H9 (cell line): Measurements from ENCODE around the gene TMEM217. TPM values are rescaled to one million over a fixed set of nuclear protein-coding genes. Genes with fewer than 3 reads are reported as not detected.

Experiments
- DNase-seq: peaks from one replicate; pipeline ENCODE4 v3.0.0-alpha.2; 2017
- H2AFZ ChIP-seq: one replicate; pipeline ENCODE4 v1.6.1; 2013; ENCODE audit warnings: mild to moderate bottlenecking, low read length, control low read depth, moderate library complexity
- H2AK5ac ChIP-seq: 2 replicates; pipeline ENCODE4 v1.6.1; 2013; ENCODE audit warnings: low read length, control low read depth, mixed read lengths; ENCODE audit not compliant: insufficient read length
- H2BK120ac ChIP-seq: one replicate; pipeline ENCODE4 v1.6.1; 2013; ENCODE audit warnings: low read depth, mild to moderate bottlenecking, low read length, control low read depth, inconsistent platforms; ENCODE audit not compliant: poor library complexity, severe bottlenecking
- H2BK12ac ChIP-seq: 2 replicates; pipeline ENCODE4 v1.6.1; 2013; ENCODE audit warnings: low read length, control low read depth, mixed read lengths, low read depth; ENCODE audit not compliant: insufficient read length
- H2BK15ac ChIP-seq: 2 replicates; pipeline ENCODE4 v1.6.1; 2013; ENCODE audit warnings: low read depth, low read length, control low read depth
- H2BK20ac ChIP-seq: one replicate; pipeline ENCODE4 v1.6.1; 2013; ENCODE audit warnings: low read depth, mild to moderate bottlenecking, low read length, control low read depth, inconsistent platforms; ENCODE audit not compliant: poor library complexity, severe bottlenecking
- H2BK5ac ChIP-seq: 2 replicates; pipeline ENCODE4 v1.6.1; 2013; ENCODE audit warnings: low read length, control low read depth, mixed read lengths; ENCODE audit not compliant: insufficient read length
- H3K14ac ChIP-seq: 2 replicates; pipeline ENCODE4 v1.6.1; 2013; ENCODE audit warnings: low read length, control low read depth; ENCODE audit not compliant: insufficient read depth
- H3K18ac ChIP-seq: 2 replicates; pipeline ENCODE4 v1.6.1; 2013; ENCODE audit warnings: low read depth, mild to moderate bottlenecking, mixed read lengths, low read length, control low read depth; ENCODE audit not compliant: insufficient read length
- H3K23ac ChIP-seq: 2 replicates; pipeline ENCODE4 v1.6.1; 2013; ENCODE audit warnings: low read length, control low read depth, mixed read lengths, low read depth; ENCODE audit not compliant: insufficient read length
- H3K23me2 ChIP-seq: 2 replicates; pipeline ENCODE4 v1.6.1; 2013; ENCODE audit warnings: low read depth, mild to moderate bottlenecking, mixed read lengths, low read length, control low read depth; ENCODE audit not compliant: insufficient read length, poor library complexity, severe bottlenecking
- H3K27ac ChIP-seq: 2 replicates; pipeline ENCODE4 v1.5.1; 2013; ENCODE audit warnings: low read length, control low read depth, mixed read lengths, low read depth; ENCODE audit not compliant: insufficient read length
- H3K27me3 ChIP-seq: 2 replicates; pipeline ENCODE4 v1.6.1; 2013; ENCODE audit warnings: low read length, control low read depth, inconsistent platforms; ENCODE audit not compliant: insufficient read depth
- H3K4ac ChIP-seq: 2 replicates; pipeline ENCODE4 v1.6.1; 2013; ENCODE audit warnings: low read depth, mild to moderate bottlenecking, control low read depth, inconsistent platforms, low read length, moderate library complexity
- H3K4me1 ChIP-seq: 2 replicates; pipeline ENCODE4 v1.6.1; 2013; ENCODE audit warnings: low read length, control low read depth, inconsistent platforms; ENCODE audit not compliant: insufficient read depth
- H3K4me2 ChIP-seq: 2 replicates; pipeline ENCODE4 v1.6.1; 2013; ENCODE audit warnings: low read length, control low read depth, mixed read lengths; ENCODE audit not compliant: insufficient read length, insufficient read depth
- H3K56ac ChIP-seq: 2 replicates; pipeline ENCODE4 v1.6.1; 2013; ENCODE audit warnings: low read depth, mild to moderate bottlenecking, mixed read lengths, low read length, control low read depth; ENCODE audit not compliant: insufficient read length
- H3K79me1 ChIP-seq: 2 replicates; pipeline ENCODE4 v1.6.1; 2013; ENCODE audit warnings: low read depth, mild to moderate bottlenecking, moderate library complexity, low read length, control low read depth, inconsistent platforms; ENCODE audit not compliant: insufficient read depth, poor library complexity, severe bottlenecking
- H3K79me2 ChIP-seq: 2 replicates; pipeline ENCODE4 v1.6.1; 2013; ENCODE audit warnings: low read length, control low read depth, inconsistent platforms; ENCODE audit not compliant: insufficient read depth
- H3K9ac ChIP-seq: 2 replicates; pipeline ENCODE4 v1.6.1; 2013; ENCODE audit warnings: low read length, control low read depth, mixed read lengths; ENCODE audit not compliant: insufficient read length; ENCODE audit errors: extremely low read depth
- H3K9me3 ChIP-seq: one replicate; pipeline ENCODE4 v1.6.1; 2013; ENCODE audit warnings: low read depth, low read length, inconsistent platforms; ENCODE audit not compliant: control insufficient read depth
- H3T11ph ChIP-seq: one replicate; pipeline ENCODE4 v1.6.1; 2013; ENCODE audit warnings: mild to moderate bottlenecking, low read length, control low read depth, inconsistent platforms
- H4K20me1 ChIP-seq: one replicate; pipeline ENCODE4 v1.6.1; 2013; ENCODE audit not compliant: control insufficient read depth, insufficient read length, insufficient read depth
- H4K5ac ChIP-seq: 2 replicates; pipeline ENCODE4 v1.6.1; 2013; ENCODE audit warnings: low read depth, mild to moderate bottlenecking, mixed read lengths, low read length, control low read depth; ENCODE audit not compliant: insufficient read length
- H4K8ac ChIP-seq: replicated peaks from 2 replicates; pipeline ENCODE4 v1.6.1; 2013; ENCODE audit warnings: low read length, control low read depth, mixed read lengths, low read depth; ENCODE audit not compliant: insufficient read length
- H4K91ac ChIP-seq: 2 replicates; pipeline ENCODE4 v1.6.1; 2013; ENCODE audit warnings: low read depth, mild to moderate bottlenecking, moderate library complexity, mixed read lengths, low read length, control low read depth; ENCODE audit not compliant: insufficient read length
- H3K27ac Mint-ChIP-seq, 3 experiments: 2 replicates in 2 of 3; 3 replicates in 1 of 3; pipeline ENCODE4 v1.8.0; 2020 to 2021; ENCODE audit warnings: mixed read lengths in 3 of 3, mild to moderate bottlenecking in 1 of 3, moderate library complexity in 1 of 3
- H3K27me3 Mint-ChIP-seq: 2 replicates; pipeline ENCODE4 v1.8.0; 2021; ENCODE audit warnings: low read depth, mild to moderate bottlenecking, moderate library complexity, mixed read lengths
- H3K36me3 Mint-ChIP-seq, 3 experiments: 2 replicates in 2 of 3; 3 replicates in 1 of 3; pipeline ENCODE4 v1.8.0; 2020 to 2021; ENCODE audit warnings: low read depth in 3 of 3, mixed read lengths in 3 of 3; ENCODE audit not compliant: insufficient read depth in 1 of 3
- H3K4me1 Mint-ChIP-seq, 2 experiments: 2 replicates each; pipeline ENCODE4 v1.8.0; 2020; ENCODE audit warnings: mixed read lengths in 2 of 2
- H3K4me3 Mint-ChIP-seq, 2 experiments: 2 replicates in 1 of 2; 3 replicates in 1 of 2; pipeline ENCODE4 v1.8.0; 2020 to 2021; ENCODE audit warnings: mild to moderate bottlenecking in 2 of 2, mixed read lengths in 2 of 2, moderate library complexity in 1 of 2
- H3K9me3 Mint-ChIP-seq, 2 experiments: 2 replicates in 1 of 2; 3 replicates in 1 of 2; pipeline ENCODE4 v1.8.0; 2020; ENCODE audit warnings: mild to moderate bottlenecking in 2 of 2, mixed read lengths in 2 of 2, moderate library complexity in 1 of 2
- WGBS: extraction: QIAGEN DNeasy Blood & Tissue Kit; methylation state at CpG from one replicate; pipeline ENCODE4 v1.1.7; 2013; ENCODE audit warnings: missing lambda C conversion rate, low lambda C conversion rate, mixed read lengths; ENCODE audit not compliant: insufficient read length; ENCODE audit errors: extremely low coverage; 5-methylcytosine and 5-hydroxymethylcytosine counted together
- total RNA-seq: library from RNA; stranded (reverse); gene quantifications from 2 replicates; pipeline ENCODE4 v1.2.1, GENCODE V29; 2021
- TF ChIP-seq, protein P1 (sequence below): fragments of 200-600 bp; sonication (generic); conservative IDR thresholded peaks from 3 replicates; pipeline ENCODE4 v1.8.0; 2021; ENCODE audit warnings: antibody characterized with exemption, mild to moderate bottlenecking

TMEM217 gene
- total RNA-seq, 1 experiment from 2014 or later: 1.1 TPM

DNA sequence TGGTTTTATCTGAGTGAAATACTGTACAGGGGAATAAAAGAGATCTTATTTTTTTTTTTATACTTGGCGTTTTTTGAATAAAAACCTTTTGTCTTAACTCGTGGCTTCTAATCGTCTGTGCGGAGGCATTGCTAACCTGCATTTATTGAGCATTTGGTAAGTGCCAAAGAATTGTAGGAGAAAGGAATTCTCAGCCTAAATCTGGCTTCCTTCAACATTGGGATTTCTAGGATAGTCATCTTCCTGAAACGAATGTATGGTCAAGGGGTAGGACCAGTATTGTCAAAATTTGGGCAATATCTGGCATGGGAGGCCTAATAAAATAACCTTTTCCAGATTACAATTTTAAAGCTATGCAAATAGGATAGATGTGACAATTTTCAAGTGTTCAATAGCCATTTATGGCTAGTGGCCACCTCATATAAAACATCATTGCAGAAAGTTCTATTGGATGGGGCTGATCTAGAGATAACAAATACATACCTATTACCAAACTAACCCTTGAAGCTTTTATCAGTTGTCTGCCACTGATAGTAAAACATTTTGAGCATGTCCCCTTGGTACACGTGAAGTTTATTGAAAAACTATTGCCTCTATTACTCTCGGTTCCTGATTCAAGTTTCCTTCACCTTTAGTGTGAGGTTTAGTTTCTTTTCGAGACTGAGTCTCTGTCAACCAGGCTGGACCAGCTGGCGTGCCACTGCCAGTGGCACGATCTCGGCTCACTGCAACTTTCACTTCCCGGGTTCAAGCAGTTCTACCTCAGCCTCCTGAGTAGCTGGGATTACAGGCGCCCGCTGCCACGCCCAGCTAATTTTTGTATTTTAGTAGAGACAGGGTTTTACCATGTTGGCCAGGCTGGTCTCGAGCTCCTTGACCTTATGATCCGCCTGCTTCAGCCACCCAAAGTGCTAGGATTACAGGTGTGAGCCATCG is 82.3 kb downstream of the TMEM217 start:
- no peak overlapping the region for H4K5ac ChIP-seq
- H3K56ac ChIP-seq: no peak overlapping the region
- DNase-seq: no peak
- no peak overlapping the region for H2BK5ac ChIP-seq
- H3K4ac ChIP-seq: no peak overlapping the region
- no peak overlapping the region for H3K27ac ChIP-seq
- no peak overlapping the region for H2BK15ac ChIP-seq
- peaks cover 40 to 52% (median 40%) of the 10 kb centered on the region in 3 experiments for H3K36me3 Mint-ChIP-seq
- H3K27ac Mint-ChIP-seq: peak overlapping the region in 2 of 3 experiments; percentile 44 to 65; a peak in 3 of 7 replicates
- no peaks in the 10 kb centered on the region for H3K4me1 ChIP-seq
- no peak overlapping the region for H3K18ac ChIP-seq
- H3K4me2 ChIP-seq: no peak overlapping the region
- no peak overlapping the region for H2BK12ac ChIP-seq
- H3K27me3 ChIP-seq: no peaks in the 10 kb centered on the region
- peaks cover 11% of the 10 kb centered on the region; the same call in 1 of the 2 replicates for H3K79me2 ChIP-seq
- H2AFZ ChIP-seq: no peak overlapping the region
- H2BK120ac ChIP-seq: no peak overlapping the region
- H3K9me3 Mint-ChIP-seq: no peaks in the 10 kb centered on the region; a peak in 1 of 5 replicates
- H4K8ac ChIP-seq: no peak overlapping the region
- no peaks in the 10 kb centered on the region for H4K20me1 ChIP-seq
- no peaks in the 10 kb centered on the region for H3K27me3 Mint-ChIP-seq
- H3T11ph ChIP-seq: no peak overlapping the region
- H2AK5ac ChIP-seq: no peak overlapping the region
- H3K4me3 Mint-ChIP-seq: no peak overlapping the region
- no peak overlapping the region for H3K14ac ChIP-seq
- WGBS: no CpG with 5 or more reads among the region's 18 CpGs
- H3K79me1 ChIP-seq: peaks cover 5% of the 10 kb centered on the region
- no peaks in the 10 kb centered on the region for H3K9me3 ChIP-seq
- H3K23ac ChIP-seq: no peak overlapping the region
- H4K91ac ChIP-seq: no peak overlapping the region
- H3K4me1 Mint-ChIP-seq: peaks cover 21 to 38% of the 10 kb centered on the region in 2 experiments
- H2BK20ac ChIP-seq: no peak overlapping the region
- peaks cover 10% of the 10 kb centered on the region for H3K23me2 ChIP-seq
- TF ChIP-seq, protein P1, sequence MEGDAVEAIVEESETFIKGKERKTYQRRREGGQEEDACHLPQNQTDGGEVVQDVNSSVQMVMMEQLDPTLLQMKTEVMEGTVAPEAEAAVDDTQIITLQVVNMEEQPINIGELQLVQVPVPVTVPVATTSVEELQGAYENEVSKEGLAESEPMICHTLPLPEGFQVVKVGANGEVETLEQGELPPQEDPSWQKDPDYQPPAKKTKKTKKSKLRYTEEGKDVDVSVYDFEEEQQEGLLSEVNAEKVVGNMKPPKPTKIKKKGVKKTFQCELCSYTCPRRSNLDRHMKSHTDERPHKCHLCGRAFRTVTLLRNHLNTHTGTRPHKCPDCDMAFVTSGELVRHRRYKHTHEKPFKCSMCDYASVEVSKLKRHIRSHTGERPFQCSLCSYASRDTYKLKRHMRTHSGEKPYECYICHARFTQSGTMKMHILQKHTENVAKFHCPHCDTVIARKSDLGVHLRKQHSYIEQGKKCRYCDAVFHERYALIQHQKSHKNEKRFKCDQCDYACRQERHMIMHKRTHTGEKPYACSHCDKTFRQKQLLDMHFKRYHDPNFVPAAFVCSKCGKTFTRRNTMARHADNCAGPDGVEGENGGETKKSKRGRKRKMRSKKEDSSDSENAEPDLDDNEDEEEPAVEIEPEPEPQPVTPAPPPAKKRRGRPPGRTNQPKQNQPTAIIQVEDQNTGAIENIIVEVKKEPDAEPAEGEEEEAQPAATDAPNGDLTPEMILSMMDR: no peak
- H3K9ac ChIP-seq: no peak overlapping the region
